Middle frontal gyrus (tissue), 1 donor: ENCODE results near the gene ISL2.

ENCODE experiments used
- DNase-seq: peaks from one replicate; pipeline ENCODE4 v3.0.0-alpha.2; 2015; ENCODE audit warnings: low spot score; ENCODE audit errors: extremely low spot score

Gene ISL2

DNA sequence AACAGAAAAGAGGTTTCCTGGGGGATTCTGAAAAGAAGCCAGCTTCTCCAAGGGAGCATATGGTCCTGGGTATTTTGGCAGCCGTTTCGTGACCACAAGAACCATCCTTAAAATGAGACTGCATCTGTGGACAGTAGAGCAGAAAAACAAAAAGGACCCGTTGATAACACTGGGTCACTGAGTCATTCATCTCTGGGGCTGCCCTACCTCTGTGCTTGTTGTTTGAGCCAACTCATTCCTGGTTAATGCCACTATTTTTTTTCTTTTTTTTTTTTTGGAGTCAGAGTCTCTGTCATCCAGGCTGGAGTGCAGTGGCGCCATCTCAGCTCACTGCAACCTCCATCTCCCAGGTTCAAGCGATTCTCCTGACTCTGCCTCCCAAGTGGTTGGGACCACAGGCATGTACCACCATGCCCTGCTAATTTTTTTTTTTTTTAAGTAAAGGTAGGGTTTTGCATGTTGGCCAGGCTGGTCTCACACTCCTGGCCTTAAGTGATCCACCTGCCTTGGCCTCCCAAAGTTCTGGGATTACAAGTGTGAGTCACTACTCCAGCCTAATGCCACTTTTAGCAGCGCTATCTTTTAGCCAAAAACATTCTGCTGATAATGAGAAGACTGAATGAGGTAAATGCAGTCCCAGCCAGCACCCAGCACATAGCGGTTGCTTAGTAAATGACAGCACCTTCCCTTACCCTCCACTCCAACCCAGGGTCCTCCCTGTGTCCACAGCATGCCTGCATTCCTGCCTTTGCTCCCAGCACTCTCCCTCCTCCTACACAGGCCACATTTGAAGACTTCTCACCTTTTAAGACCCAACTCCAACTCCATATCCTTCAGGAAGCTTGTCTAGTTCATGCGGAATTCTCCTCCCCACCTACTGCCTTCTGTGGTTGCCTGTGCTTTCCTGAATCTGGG, 9.1 kb upstream of the ISL2 start:
- DNase-seq = no peak

DNA sequence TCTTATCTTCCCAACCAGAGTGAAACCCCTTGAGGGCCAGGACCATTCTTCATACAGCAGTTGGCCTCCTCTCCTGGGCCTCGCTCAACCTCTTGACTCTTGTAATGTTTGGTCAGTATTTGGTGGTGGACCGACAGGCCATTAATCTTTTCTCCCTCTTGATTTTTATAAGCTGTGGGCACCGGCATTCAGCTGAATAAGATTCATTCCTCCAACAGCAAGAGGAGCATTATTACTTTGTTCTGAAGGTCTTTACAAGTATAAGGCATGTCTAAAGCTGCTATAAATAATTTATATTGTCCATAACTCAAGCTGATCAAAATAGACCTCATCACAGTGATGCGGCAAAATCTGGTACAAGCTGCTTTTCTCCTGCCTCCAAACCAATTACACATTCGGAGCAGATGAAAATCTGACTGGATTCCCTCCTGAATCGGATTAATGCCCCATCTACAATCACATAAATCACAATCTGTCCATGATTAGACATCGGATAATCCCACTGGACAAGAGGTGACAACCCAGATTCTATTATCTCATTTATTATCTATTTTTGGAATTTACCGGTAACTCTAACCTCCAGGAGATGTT, 8.4 kb upstream of the ISL2 start:
- DNase-seq = no peak

DNA sequence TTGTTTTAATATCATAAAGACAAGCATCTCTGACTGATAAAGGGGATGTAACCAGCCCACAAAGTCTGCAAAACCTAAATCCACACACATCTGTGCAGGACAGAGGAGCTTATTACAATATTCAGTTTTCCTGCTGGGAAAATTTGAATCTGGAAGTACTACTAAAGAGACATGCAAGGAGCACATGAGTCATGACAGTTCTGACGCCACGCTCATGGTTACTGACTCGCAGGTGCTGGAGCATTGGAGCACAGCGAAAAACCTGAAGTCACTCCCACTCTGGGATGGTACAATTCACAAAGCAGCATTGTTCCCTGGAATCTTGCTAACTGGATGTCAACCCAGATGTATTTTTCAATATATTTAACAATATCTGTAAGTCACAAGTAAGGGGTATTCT, 7.6 kb upstream of the ISL2 start:
- no peak for DNase-seq

DNA sequence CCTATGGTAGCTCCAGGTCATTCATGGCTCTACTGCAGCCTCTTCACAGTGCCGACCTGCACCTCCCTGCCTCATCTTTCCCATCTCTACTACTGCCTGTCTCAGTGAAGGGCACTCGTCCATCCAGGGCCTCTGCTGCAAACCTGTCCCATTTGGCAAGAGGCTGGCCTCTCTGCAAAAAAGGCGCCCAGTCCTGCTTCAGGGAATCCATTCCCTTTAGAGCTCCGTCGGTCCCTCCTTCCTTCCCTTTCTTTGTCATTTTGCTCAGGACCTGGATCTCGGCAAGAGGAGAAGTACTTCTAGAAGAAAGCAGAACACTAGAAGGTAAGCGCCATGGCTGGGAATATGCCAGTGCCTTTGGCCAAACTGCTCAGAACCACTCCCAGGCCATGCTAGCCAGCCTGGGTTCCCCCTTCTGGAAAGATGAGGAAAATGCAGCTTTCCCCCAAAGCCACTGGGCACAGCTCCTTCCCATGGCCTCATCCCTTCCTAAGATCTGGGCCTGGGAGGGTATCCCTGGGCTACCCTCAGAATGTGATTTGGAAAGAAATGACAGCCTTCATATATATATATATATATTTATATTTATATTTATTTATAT, 6.4 kb upstream of the ISL2 start:
- DNase-seq = no peak

DNA sequence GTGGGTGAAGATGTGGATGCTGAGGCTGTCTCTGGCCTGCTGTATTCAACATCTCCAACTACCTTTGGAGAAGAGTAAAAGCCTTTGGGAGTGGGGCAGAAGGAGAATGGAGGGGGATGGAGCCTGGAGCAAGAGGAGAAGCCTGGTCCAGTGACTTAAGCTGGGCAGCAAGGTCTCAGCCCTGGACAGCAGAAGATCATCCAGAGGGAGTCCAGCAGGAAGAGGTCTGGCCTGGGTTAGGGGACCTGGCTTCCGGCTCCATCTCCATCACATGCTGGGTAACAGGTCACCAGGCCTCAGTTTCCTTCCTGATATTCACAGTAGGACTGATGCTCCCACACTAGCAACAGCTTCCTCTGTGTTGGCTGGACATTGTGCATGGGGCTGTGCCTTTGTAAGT, 3.8 kb upstream of the ISL2 start:
- no peak for DNase-seq

DNA sequence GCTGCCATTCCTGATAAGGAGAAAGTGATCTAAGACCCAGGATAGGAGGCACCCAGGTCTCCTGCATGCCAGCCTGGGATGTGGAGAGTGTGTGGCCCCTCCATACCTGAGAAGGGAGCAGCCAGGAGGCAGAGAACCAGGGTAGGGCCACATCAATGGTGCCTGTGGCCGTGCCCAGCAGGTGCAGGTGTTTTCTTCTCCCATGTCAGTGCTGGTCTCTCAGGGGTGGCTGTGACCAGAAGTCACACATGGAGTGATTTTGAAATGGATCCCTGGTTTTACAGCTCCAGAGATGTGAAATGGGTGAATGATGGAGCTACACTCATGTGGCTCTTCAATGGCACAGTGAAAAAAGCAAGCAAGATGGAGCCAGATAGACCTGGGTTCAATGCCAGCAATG, 3.3 kb upstream of the ISL2 start:
- DNase-seq = no peak

DNA sequence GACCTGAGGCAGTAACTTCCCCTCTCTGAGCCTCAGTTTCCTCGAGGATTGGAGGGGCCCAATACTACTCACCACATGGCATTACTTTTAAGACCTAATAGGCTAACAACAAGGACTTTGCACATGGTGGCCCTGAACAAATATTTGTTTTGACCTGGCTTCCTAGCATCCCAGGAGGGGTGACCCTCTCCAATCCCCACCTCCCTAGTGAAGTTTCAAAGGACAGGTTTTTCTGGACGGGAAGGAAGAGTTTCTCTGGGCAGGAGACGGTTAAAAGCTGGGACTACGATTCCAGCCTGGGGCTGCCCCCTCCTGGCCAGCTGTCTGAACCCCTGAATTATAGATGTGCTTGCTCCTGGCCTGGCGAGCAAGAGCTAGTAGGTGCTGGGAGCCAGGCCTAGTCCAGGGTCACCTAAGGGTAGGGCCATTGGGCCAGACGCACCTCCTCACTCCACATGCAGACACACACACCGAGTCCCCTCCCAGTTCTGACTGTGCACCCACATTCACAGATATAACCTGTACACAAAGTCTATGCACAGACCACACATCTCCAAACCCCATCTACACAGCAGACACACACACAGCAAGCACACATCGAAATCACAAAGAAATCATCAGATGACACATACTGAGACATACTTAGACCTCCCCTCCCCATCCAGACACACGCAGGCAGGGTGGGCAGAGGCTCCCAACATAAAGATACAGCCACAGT, 2.7 kb upstream of the ISL2 start:
- no peak for DNase-seq

DNA sequence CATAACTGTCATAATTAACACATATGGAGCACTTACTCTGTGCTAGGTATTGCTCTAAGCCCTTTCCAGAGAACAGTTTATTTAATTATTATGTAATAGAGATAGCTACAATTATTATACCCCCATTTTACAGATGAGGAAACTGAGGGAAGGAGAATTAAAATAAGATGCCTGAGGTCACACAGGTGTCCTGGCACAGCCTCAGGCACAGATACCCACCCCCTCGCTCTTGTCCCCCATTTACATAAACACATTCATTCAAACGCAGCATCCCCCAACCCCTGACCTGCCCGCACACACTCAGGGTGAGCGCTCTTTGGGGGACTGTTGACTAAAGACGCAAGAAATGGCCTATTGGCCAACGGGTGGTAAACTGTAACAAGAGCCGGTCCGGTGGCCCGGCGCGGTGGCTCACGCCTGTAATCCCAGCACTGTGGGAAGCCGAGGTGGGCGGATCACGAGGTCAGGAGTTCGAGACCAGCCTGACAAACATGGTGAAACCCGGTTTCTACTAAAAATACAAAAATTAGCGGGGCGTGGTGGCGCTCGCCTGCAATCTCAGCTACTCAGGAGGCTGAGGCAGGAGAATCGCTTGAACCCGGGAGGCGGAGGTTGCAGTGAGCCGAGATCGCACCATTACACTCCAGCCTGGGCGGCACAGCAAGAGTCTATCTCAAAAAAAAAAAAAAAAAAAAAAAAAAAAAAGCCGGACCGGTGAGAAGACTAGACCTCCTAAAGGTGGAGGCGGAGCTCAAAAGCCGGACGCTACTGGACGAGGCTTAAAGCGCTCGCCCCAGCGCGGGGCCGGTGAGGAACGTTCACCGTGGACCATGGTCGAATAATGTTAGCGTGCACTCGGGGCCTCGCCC, 1.9 kb upstream of the ISL2 start:
- no peak for DNase-seq

DNA sequence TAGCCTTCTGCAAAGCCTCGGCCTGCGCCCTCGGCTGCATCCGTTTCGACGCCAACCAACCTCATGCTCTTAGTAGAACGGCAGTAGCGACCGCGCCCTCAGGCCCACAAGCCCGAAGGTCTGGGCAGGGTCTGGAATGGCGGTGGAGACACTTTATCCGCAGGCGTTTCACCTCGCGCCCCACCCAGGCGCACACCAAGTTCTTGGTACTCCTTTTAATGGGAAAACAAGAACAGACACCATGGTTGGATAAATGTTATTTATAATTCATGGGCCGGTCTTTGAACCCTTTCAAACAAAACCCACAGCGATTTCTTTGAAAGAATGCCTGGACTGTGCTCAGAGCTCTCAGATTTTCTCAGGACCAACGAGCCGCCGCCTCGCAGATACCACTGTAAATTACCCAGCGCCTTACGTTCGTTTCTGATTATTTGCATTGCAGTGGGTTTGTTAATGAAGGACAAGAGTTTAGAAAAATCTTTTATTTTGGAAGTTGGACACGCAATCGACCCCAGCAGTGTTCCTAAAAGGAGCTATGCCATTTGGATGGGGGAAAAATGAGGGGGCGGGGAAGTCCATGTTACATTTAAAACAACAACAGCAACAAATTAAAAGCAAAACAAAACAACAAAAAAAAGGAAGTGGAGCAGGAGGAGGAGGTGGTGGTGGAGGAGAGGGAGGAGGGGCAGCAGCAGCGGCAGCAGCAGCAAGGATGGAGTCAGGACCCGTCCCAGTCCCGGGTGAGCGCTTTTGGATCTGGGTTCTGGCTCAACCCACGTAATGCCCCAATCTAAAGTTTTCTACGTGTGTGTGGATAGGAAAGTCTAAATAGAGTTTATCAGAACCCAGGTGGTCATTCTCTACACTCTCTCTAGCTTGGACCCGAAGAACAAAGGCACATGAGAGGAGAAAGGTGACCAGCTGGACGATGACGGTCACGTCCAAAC, 993 bp upstream of the ISL2 start:
- DNase-seq = no peak

DNA sequence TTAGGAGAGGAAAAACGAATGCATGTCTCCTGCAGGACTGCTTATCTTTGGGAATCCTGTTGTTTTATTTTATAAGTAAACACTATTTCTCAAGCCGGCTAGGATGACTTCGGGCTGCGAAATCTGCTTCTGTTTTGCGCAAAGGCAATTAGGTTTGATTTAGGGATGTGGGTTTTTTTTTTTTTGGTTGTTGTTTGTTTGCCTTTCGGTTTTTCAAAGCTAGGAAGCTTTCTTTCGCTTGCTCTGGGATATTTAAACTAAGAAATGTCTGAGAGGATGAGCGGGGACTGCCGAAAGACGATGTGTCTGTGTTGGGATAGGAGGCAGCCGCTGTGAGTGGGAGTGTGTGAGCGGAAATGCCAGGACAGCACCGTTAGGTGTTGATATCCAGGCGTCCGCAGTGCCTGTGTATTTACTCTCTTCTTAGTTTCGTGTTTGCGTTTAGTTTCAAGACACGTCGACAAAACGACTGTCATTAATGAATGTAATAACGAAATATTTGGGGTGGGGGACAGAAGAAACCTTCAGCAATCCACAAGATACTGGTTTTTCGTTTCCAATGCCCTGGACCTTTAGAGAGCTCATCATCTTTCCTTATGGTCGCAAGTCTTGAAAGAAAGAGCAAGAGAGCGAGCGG, 604 bp downstream of the ISL2 start:
- no peak for DNase-seq

DNA sequence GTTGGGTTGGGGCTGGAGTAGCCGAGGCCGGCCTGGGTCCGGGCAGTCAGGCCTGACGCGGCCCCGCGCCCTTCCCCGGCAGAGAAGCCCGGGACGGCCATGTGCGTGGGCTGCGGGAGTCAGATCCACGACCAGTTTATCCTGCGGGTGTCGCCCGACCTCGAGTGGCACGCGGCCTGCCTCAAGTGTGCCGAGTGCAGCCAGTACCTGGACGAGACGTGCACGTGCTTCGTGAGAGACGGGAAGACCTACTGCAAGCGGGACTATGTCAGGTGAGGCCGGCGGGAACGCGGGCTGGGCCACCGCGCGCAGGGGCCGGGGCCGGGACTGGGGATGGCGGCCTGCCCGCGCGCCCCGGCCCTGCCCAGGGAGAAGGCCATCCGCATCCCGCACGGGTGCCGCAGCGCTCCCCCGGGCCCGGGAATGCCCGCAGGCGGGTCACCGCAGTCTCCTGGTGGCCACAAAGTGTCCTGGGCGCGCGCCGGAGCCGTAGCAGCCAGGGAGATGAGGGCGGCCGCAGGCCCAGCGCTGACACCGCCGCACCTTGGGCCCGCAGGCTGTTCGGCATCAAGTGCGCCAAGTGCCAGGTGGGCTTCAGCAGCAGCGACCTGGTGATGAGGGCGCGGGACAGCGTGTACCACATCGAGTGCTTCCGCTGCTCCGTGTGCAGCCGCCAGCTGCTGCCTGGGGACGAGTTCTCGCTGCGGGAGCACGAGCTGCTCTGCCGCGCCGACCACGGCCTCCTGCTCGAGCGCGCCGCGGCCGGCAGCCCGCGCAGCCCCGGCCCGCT, 1.3 kb downstream of the ISL2 start:
- no peak for DNase-seq

DNA sequence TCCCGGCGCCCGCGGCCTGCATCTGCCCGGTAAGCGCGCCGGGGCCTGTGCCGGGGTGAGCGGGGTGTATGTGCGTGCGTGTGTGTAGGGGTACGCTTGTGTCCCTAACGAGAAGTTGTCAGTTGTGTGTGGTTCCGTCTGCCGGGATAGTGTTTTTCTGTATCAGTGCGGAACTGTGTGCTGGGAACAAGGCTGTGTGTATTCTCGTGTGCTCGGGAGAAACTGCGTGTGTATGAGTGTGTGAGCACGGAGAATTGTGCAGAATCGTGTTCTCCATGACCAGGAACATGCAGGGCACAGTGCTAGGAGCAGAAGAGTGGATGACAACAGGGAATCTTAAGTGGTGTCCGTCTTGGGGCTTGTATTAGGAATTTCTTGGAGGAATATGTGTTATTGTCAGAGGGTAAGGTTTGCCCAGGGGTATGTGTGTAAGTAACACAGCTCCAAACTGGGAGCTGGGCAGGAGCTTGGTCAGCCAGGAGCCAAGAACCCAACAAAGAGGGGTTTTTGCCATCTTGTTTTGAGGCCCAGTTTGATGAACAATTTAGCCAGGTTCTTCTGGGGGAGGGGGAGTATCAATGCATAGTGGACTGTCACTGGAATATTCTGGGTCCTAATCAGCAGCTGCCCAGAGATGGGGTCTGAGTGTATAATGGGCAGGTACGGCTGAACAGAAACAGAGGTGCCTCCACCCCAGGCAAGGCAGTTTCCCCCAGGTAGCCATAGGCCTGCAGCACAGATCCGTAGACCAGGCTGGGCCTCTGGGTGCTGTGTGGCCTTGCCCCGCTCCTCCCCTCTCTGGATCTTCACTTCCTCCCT, 2.1 kb downstream of the ISL2 start:
- no peak for DNase-seq

DNA sequence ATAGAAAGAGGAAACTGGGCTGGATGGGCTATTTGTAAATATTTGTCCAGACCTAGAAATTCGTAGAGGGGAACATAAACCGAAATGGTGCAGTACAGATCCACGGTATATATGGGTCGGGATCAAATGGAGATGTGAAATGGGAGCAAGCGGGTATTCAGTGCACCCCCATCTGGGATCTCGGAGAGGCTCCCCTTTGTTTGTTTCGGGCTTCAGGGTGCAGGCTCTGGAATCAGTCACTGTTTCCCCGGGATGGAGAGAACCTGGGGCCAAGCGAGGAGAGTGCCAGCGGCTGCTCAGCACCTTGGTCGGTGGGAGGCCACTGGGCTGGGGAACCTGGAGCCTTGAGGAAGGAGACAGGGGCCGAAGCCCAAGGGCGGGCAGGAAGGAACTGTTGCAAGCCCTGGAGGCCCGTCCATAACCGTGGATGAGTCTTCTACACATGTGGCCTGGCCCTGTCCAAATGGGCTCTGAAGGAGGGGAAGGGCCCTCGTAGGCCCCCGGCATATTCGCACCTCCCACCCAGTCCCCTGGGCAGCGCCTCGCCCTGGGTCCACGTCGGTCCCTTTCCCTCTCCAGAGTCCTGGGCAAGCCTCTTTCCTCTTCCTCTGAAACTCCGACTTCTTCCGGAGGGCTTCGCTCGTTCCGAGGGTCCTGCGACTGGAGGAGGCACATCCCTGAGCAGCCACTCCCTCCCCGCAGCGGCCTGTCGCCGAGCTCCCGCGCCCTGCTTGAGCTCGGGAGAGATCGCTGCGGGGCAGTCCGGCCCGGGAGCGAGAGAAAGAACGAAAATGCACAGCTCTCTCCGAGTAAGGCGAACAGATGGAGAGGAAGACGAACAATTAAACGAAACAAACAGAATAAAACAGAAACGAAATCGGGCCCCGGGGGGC, 3.0 kb downstream of the ISL2 start:
- DNase-seq = no peak

DNA sequence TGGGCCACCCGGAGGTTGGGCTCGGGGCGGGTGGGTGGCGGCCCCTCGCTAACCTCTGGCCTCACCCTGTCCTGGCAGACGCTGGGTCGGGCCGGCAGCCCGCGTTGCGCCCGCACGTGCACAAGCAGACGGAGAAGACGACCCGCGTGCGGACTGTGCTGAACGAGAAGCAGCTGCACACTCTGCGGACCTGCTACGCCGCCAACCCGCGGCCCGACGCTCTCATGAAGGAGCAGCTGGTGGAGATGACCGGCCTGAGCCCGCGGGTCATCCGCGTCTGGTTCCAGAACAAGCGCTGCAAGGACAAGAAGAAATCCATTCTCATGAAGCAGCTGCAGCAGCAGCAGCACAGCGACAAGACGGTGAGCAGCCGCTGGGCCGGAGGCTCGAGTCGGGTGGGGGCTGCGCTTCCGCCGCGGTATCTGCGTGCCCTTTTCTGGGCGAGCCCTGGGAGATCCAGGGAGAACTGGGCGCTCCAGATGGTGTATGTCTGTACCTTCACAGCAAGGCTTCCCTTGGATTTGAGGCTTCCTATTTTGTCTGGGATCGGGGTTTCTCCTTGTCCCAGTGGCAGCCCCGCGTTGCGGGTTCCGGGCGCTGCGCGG, 3.7 kb downstream of the ISL2 start:
- DNase-seq = no peak

DNA sequence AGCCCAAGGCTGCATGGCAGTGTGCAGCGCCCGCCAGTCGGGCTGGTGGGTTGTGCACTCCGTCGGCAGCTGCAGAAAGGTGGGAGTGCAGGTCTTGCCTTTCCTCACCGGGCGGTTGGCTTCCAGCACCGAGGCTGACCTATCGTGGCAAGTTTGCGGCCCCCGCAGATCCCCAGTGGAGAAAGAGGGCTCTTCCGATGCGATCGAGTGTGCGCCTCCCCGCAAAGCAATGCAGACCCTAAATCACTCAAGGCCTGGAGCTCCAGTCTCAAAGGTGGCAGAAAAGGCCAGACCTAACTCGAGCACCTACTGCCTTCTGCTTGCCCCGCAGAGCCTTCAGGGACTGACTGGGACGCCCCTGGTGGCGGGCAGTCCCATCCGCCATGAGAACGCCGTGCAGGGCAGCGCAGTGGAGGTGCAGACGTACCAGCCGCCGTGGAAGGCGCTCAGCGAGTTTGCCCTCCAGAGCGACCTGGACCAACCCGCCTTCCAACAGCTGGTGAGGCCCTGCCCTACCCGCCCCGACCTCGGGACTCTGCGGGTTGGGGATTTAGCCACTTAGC, 4.3 kb downstream of the ISL2 start:
- no peak for DNase-seq
